K562 (cell line): ENCODE data around the gene SHB. TPM values are rescaled to one million over a fixed set of nuclear protein-coding genes. Genes with fewer than 3 reads are reported as not detected.

Source experiments
- BCLAF1 ChIP-seq, 2 experiments: fragments of 450-650 bp in 1 of 2; IDR thresholded peaks; 2 replicates each; pipeline ENCODE4 v1.6.1; 2011 to 2017; ENCODE audit warnings: low read depth in 2 of 2, antibody characterized with exemption in 1 of 2, borderline replicate concordance in 1 of 2, low read length in 1 of 2, mild to moderate bottlenecking in 1 of 2, mixed read lengths in 1 of 2; ENCODE audit not compliant: control insufficient read depth in 1 of 2
- ELF1 ChIP-seq: fragments of 200-800 bp; sonication (Bioruptor generic); IDR thresholded peaks from 2 replicates; pipeline ENCODE4 v1.6.1; 2016; ENCODE audit warnings: missing genetic modification characterization, missing compliant biosample characterization
- ELF2 ChIP-seq: fragments of 250-450 bp; sonication (Bioruptor Pico); IDR thresholded peaks from 2 replicates; pipeline ENCODE4 v1.5.0; 2021; ENCODE audit warnings: mild to moderate bottlenecking
- LARP7 ChIP-seq: fragments of 450-650 bp; IDR thresholded peaks from 2 replicates; pipeline ENCODE4 v1.6.1; 2016
- MITF ChIP-seq: IDR thresholded peaks from 2 replicates; pipeline ENCODE4 v1.6.1; 2014; ENCODE audit warnings: antibody characterized with exemption
- MLX ChIP-seq, 2 experiments: fragments of 450-650 bp in 1 of 2; sonication (generic) in 1 of 2; formaldehyde crosslinking; conservative IDR thresholded peaks; 2 replicates each; pipeline versions ENCODE4 v1.4.0 to v1.8.1; 2020 to 2022; ENCODE audit warnings: mild to moderate bottlenecking in 1 of 2, missing genetic modification reagents in 1 of 2
- RHOXF2B ChIP-seq: fragments of 250-450 bp; sonication (Bioruptor Pico); conservative IDR thresholded peaks from 2 replicates; pipeline ENCODE4 v1.5.1; 2021
- RREB1 ChIP-seq: fragments of 250-450 bp; sonication (Bioruptor Pico); IDR thresholded peaks from 2 replicates; pipeline ENCODE4 v1.4.0; 2020
- SIN3A ChIP-seq, 2 experiments: fragments of 150-350 bp in 1 of 2; IDR thresholded peaks; 2 replicates each; pipeline ENCODE4 v1.6.1; 2011 to 2016; ENCODE audit warnings: borderline replicate concordance in 2 of 2, low read depth in 2 of 2, low read length in 2 of 2, mild to moderate bottlenecking in 2 of 2, moderate library complexity in 2 of 2; ENCODE audit not compliant: control insufficient read depth in 1 of 2
- polyA plus RNA-seq, 8 experiments: library from polyadenylated mRNA; depleted of rRNA in 4 of 8; stranded (reverse) in 5 of 8; unstranded in 3 of 8; fragments of >200 nt; fragmentation: Nextera tagmentation in 2 of 8; fragmentation: Illumina TruSeq in 1 of 8; extraction: Ambion mirVana in 2 of 8; extraction: Trizol in 1 of 8; gene quantifications; 2 replicates each; pipeline versions ENCODE4 v1.2.1 to v1.2.3, GENCODE V29; 2011 to 2014; ENCODE audit warnings: inconsistent platforms in 1 of 8, missing spikeins in 1 of 8
- total RNA-seq, 7 experiments: library from RNA; depleted of rRNA in 6 of 7; stranded (reverse); fragments of >200 nt in 6 of 7; fragmentation: Illumina TruSeq in 2 of 7; extraction: Trizol in 2 of 7; gene quantifications; 2 replicates each; pipeline versions ENCODE4 v1.2.1 to v1.2.3, GENCODE V29; 2011 to 2021; ENCODE audit warnings: low replicate concordance in 1 of 7

The SHB gene
- total and polyA plus RNA-seq, 9 of the 15 experiments (the other 6 are each of a cell fraction or from before 2014, with no cell fraction given) = 0.78 to 16.0 (median 5.3) TPM

- TF ChIP-seq RREB1 (peak; percentile 95), SIN3A (IDR thresholded peaks at IDR 0.05; ENCODE audit: borderline replicate concordance in 2 of 2, control insufficient read depth in 1 of 2, low read depth in 2 of 2, low read length in 2 of 2) (peak; percentile 86 to 96), MLX (CRISPR knock-in tag; conservative IDR thresholded peaks at IDR 0.05) (no peak), ELF1 (tag) (no peak), RHOXF2B (CRISPR knock-in tag) (no peak), LARP7 (no peak), BCLAF1 (IDR thresholded peaks at IDR 0.05; ENCODE audit: borderline replicate concordance in 1 of 2, control insufficient read depth in 1 of 2, low read depth in 2 of 2, low read length in 1 of 2) (0 out of 4 replicates have a peak, but pooled peaks of 1 of the 2 experiments have one; percentile 57), MITF (peak; percentile 68), ELF2 (CRISPR knock-in tag) (peak; percentile 62; the same call in 1 of the 2 replicates)
These were observed 165.2 kb downstream of the SHB start, which contains the start of gene SLC25A51 (continued) for GRCh38 chr9:37903647-37904444.
